DND-41 (cell line): ENCODE measurements around the gene IFNL1.
"Not testable (repeated sequence)": the region's sequence is repeated elsewhere in the genome, so short reads cannot be mapped to it uniquely, and the experiment has no call there.

Source experiments
- ATAC-seq: fragments of 200-7000 bp; cut with Tn5 transposase; 3 replicates; pipeline ENCODE4 v1.9.1; 2021; ENCODE audit warnings: low read depth; ENCODE audit not compliant: insufficient read depth
- DNase-seq: peaks from one replicate; pipeline ENCODE4 v3.0.0-alpha.2; 2020
- H2AFZ ChIP-seq: 2 replicates; pipeline ENCODE4 v1.6.0; 2012; ENCODE audit warnings: low read depth, low read length
- H3K27ac ChIP-seq: 2 replicates; pipeline ENCODE4 v1.5.1; 2012; ENCODE audit warnings: low read length, inconsistent platforms
- H3K27me3 ChIP-seq: fragments of 200-600 bp; sonication (generic); 2 replicates; pipeline ENCODE4 v1.6.0; 2012; ENCODE audit warnings: low read length, mild to moderate bottlenecking, inconsistent platforms; ENCODE audit not compliant: insufficient read depth, poor library complexity
- H3K36me3 ChIP-seq: 2 replicates; pipeline ENCODE4 v1.5.1; 2012; ENCODE audit warnings: low read length, inconsistent platforms; ENCODE audit not compliant: insufficient read depth
- H3K4me1 ChIP-seq: 2 replicates; pipeline ENCODE4 v1.5.1; 2012; ENCODE audit warnings: mild to moderate bottlenecking, low read length; ENCODE audit not compliant: insufficient read depth
- H3K4me2 ChIP-seq: 2 replicates; pipeline ENCODE4 v1.6.0; 2012; ENCODE audit warnings: mild to moderate bottlenecking, moderate library complexity, low read length, inconsistent platforms; ENCODE audit not compliant: insufficient read depth
- H3K4me3 ChIP-seq, 2 experiments: fragments of 200-600 bp in 1 of 2; shearing (Covaris generic) in 1 of 2; 2 replicates each; pipeline ENCODE4 v1.5.1; 2012 to 2016; ENCODE audit warnings: inconsistent platforms in 2 of 2, low read length in 2 of 2, mild to moderate bottlenecking in 2 of 2, low read depth in 1 of 2, moderate library complexity in 1 of 2
- H3K79me2 ChIP-seq: 2 replicates; pipeline ENCODE4 v1.6.0; 2012; ENCODE audit warnings: low read length, inconsistent platforms; ENCODE audit not compliant: insufficient read depth
- H3K9ac ChIP-seq: 2 replicates; pipeline ENCODE4 v1.6.0; 2012; ENCODE audit warnings: low read depth, mild to moderate bottlenecking, inconsistent platforms, low read length, moderate library complexity
- H3K9me3 ChIP-seq: 2 replicates; pipeline ENCODE4 v1.5.1; 2012; ENCODE audit warnings: low read length, moderate library complexity, mild to moderate bottlenecking, inconsistent platforms; ENCODE audit not compliant: insufficient read depth, severe bottlenecking
- H4K20me1 ChIP-seq: 2 replicates; pipeline ENCODE4 v1.6.0; 2012; ENCODE audit warnings: low read length; ENCODE audit not compliant: insufficient read depth
- CTCF ChIP-seq: IDR thresholded peaks from 2 replicates; pipeline ENCODE4 v1.5.1; 2012; ENCODE audit warnings: borderline replicate concordance, low read length, moderate library complexity, mild to moderate bottlenecking; ENCODE audit not compliant: poor library complexity, severe bottlenecking; ENCODE audit errors: extremely low read depth
- EZH2 ChIP-seq: IDR thresholded peaks from 3 replicates; pipeline ENCODE4 v1.6.1; 2012; ENCODE audit warnings: borderline replicate concordance, low read depth, mild to moderate bottlenecking, moderate library complexity, low read length, inconsistent platforms; ENCODE audit not compliant: severe bottlenecking

IFNL1 gene

GRCh38 chr19:39329948-39330347, 33.7 kb downstream of the IFNL1 start:
- no peaks in the 10 kb centered on the region for H3K9me3 ChIP-seq
- no peak overlapping the region for H3K4me3 ChIP-seq
- peaks cover 43% of the 10 kb centered on the region for H4K20me1 ChIP-seq
- peaks cover 52% of the 10 kb centered on the region for H3K79me2 ChIP-seq
- ATAC-seq (no peak), DNase-seq (no peak)
- H3K27ac ChIP-seq, result no peak overlapping the region
- no peak overlapping the region for H3K4me2 ChIP-seq
- peaks cover 73% of the 10 kb centered on the region for H3K36me3 ChIP-seq
- no peak overlapping the region for H3K9ac ChIP-seq
- H2AFZ ChIP-seq, result no peak overlapping the region
- TF ChIP-seq EZH2 (no peak), CTCF (no peak)
- peaks cover 21% of the 10 kb centered on the region for H3K4me1 ChIP-seq
- no peaks in the 10 kb centered on the region for H3K27me3 ChIP-seq

DNA sequence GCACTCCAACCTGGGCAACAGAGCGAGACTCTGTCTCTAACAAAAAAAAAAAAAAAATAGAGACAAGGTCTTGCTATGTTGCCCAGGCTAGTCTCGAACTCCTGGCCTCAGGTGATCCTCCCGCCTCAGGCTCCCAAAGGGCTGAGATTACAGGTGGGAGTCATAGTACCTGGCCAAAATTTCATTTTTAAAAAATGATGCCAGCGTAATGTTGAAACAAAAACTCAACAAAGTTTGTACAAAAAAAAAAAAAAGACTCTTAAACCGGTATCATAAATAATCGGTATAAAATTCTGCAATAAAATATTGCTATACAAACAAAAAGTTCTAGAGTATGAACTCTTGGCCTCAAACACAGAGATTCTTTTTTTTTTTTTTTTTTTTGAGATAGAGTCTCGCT, 36.1 kb downstream of the IFNL1 start:
- Histone ChIP-seq H3K4me3 (no peak overlapping the region), H3K9me3 (no peaks in the 10 kb centered on the region)

GRCh38 chr19:39332738-39333137, 36.5 kb downstream of the IFNL1 start:
- ATAC-seq, H3K9me3 ChIP-seq, H3K27me3 ChIP-seq, DNase-seq, H2AFZ ChIP-seq: not testable (repeated sequence)
- Histone ChIP-seq H3K4me1 (peaks cover 35% of the 10 kb centered on the region), H3K79me2 (peaks cover 55% of the 10 kb centered on the region), H3K27ac (peak overlapping the region; percentile 41), H3K4me2 (peak overlapping the region; percentile 50), H3K4me3 (peak overlapping the region in 1 of 2 experiments; percentile 12; a peak in 1 of 4 replicates), H3K9ac (0 out of 2 replicates have a peak overlapping the region, but pooled peaks have one; percentile 9), H4K20me1 (peaks cover 27% of the 10 kb centered on the region), H3K36me3 (peaks cover 57% of the 10 kb centered on the region)

More for the DNA sequence above, 36.1 kb downstream of the IFNL1 start:
- Histone ChIP-seq H3K9ac (no peak overlapping the region), H3K4me1 (peaks cover 31% of the 10 kb centered on the region), H3K4me2 (no peak overlapping the region; the same call in 1 of the 2 replicates), H3K27ac (no peak overlapping the region), H3K36me3 (peaks cover 61% of the 10 kb centered on the region), H4K20me1 (peaks cover 32% of the 10 kb centered on the region), H3K79me2 (peaks cover 59% of the 10 kb centered on the region), H2AFZ (no peak overlapping the region), H3K27me3 (no peaks in the 10 kb centered on the region)
- DNase-seq, result no peak
- TF ChIP-seq CTCF, result no peak
- no peak for TF ChIP-seq EZH2
- no peak for ATAC-seq

DNA sequence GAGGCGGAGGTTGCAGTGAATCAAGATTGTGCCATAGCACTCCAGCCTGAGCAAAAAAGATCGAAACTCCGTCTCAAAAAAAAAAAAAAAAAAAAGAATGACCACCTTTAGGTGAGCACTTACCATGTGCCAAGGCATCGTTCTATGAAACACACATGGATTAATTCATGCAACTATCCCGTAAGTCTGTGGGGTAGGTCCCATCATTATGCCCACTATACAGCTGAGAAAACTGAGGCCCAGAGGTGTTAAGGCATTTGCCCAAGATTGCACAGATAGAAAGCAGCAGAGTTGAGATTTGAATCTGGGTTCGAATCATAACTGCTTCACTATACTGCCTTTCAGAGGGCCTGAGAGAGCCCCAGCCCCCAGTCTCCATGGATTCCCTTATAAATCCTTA, 37.3 kb downstream of the IFNL1 start:
- no peaks in the 10 kb centered on the region for H3K9me3 ChIP-seq
- H3K9ac ChIP-seq, result peak overlapping the region; percentile 18; the same call in 1 of the 2 replicates

More for the DNA sequence above, 37.3 kb downstream of the IFNL1 start:
- peaks cover 54% of the 10 kb centered on the region for H3K79me2 ChIP-seq
- no peaks in the 10 kb centered on the region for H3K27me3 ChIP-seq
- TF ChIP-seq CTCF, result no peak
- no peak for TF ChIP-seq EZH2
- H3K4me2 ChIP-seq, result peak overlapping the region; percentile 50
- peaks cover 22% of the 10 kb centered on the region for H4K20me1 ChIP-seq
- peak overlapping the region; percentile 59 for H3K27ac ChIP-seq
- peaks cover 35% of the 10 kb centered on the region for H3K4me1 ChIP-seq
- no peak for DNase-seq
- H3K36me3 ChIP-seq, result peaks cover 50% of the 10 kb centered on the region
- H3K4me3 ChIP-seq, result peak overlapping the region in 1 of 2 experiments; percentile 37; a peak in 2 of 4 replicates
- no peak overlapping the region for H2AFZ ChIP-seq
- no peak for ATAC-seq
